HEK293T (cell line): ENCODE measurements around the gene RABL2B.

ENCODE experiments used
- CTCF ChIA-PET: fragments of 350-600 bp; formaldehyde crosslinking; extraction: SDS; loops from one replicate; lab custom pipeline; 2021; ENCODE audit warnings: antibody characterized with exemption, inconsistent platforms; lab: Yijun Ruan, JAX
- POLR2A ChIA-PET: fragments of 350-600 bp; formaldehyde crosslinking; extraction: SDS; loops from one replicate; lab custom pipeline; 2020; ENCODE audit warnings: antibody characterized with exemption, inconsistent platforms; lab: Yijun Ruan, JAX
- DNase-seq: peaks from one replicate; pipeline ENCODE4 v3.0.0; 2012; ENCODE audit warnings: mixed read lengths; ENCODE audit errors: extremely low spot score
- ARNT ChIP-seq: fragments of 450-650 bp; IDR thresholded peaks from 2 replicates; pipeline ENCODE4 v1.6.1; 2017; ENCODE audit warnings: mild to moderate bottlenecking
- BHLHE40 ChIP-seq: fragments of 450-650 bp; IDR thresholded peaks from 2 replicates; pipeline ENCODE4 v1.6.1; 2016; ENCODE audit warnings: mild to moderate bottlenecking, moderate library complexity, borderline replicate concordance
- CTBP1 ChIP-seq: fragments of 450-650 bp; IDR thresholded peaks from 2 replicates; pipeline ENCODE4 v1.6.1; 2016; ENCODE audit warnings: borderline replicate concordance
- ELF4 ChIP-seq: fragments of 450-650 bp; IDR thresholded peaks from 2 replicates; pipeline ENCODE4 v1.6.1; 2017; ENCODE audit warnings: antibody characterized with exemption
- FOXA1 ChIP-seq: fragments of 450-650 bp; IDR thresholded peaks from 2 replicates; pipeline ENCODE4 v1.6.1; 2016; ENCODE audit warnings: mild to moderate bottlenecking
- FOXK2 ChIP-seq: fragments of 450-650 bp; IDR thresholded peaks from 2 replicates; pipeline ENCODE4 v1.6.1; 2016; ENCODE audit warnings: mild to moderate bottlenecking
- FOXM1 ChIP-seq: fragments of 450-650 bp; IDR thresholded peaks from 2 replicates; pipeline ENCODE4 v1.6.1; 2017; ENCODE audit warnings: mild to moderate bottlenecking, borderline replicate concordance
- HDGF ChIP-seq: fragments of 450-650 bp; IDR thresholded peaks from 2 replicates; pipeline ENCODE4 v1.6.1; 2017; ENCODE audit warnings: antibody characterized with exemption, borderline replicate concordance
- L3MBTL2 ChIP-seq: fragments of 450-650 bp; conservative IDR thresholded peaks from 2 replicates; pipeline ENCODE4 v1.6.1; 2016; ENCODE audit warnings: mild to moderate bottlenecking
- LEF1 ChIP-seq: fragments of 450-650 bp; IDR thresholded peaks from 2 replicates; pipeline ENCODE4 v1.6.1; 2017; ENCODE audit warnings: mild to moderate bottlenecking, borderline replicate concordance
- NFRKB ChIP-seq: fragments of 450-650 bp; IDR thresholded peaks from 2 replicates; pipeline ENCODE4 v1.6.1; 2016; ENCODE audit warnings: mild to moderate bottlenecking, moderate library complexity
- PKNOX1 ChIP-seq: fragments of 450-650 bp; IDR thresholded peaks from 2 replicates; pipeline ENCODE4 v1.6.1; 2016
- SP1 ChIP-seq: fragments of 450-650 bp; IDR thresholded peaks from 2 replicates; pipeline ENCODE4 v1.6.1; 2017
- SUZ12 ChIP-seq: fragments of 450-650 bp; IDR thresholded peaks from 2 replicates; pipeline ENCODE4 v1.6.1; 2016; ENCODE audit warnings: mild to moderate bottlenecking
- TARDBP ChIP-seq: fragments of 450-650 bp; IDR thresholded peaks from 2 replicates; pipeline ENCODE4 v1.6.1; 2016
- ZNF384 ChIP-seq: fragments of 450-650 bp; IDR thresholded peaks from 2 replicates; pipeline ENCODE4 v1.6.1; 2016

RABL2B gene

DNA sequence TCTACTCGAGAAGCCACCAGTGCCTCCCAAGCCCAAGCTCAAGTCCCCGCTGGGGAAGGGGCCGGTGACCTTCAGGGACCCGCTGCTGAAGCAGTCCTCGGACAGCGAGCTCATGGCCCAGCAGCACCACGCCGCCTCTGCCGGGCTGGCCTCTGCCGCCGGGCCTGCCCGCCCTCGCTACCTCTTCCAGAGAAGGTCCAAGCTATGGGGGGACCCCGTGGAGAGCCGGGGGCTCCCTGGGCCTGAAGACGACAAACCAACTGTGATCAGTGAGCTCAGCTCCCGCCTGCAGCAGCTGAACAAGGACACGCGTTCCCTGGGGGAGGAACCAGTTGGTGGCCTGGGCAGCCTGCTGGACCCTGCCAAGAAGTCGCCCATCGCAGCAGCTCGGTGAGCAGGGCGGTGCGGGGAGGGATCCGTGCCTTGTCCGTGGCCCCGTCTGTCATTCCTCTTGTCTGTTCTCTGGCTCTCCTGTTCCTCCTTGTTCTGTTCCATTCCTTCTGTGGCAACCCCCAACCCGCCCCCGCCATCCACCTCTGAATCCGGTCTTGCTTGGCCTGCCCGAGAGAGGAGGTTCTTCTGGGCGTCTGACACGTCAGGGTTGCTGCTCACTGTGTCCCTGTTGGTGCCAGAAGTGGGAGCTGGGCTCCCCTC lies 61.3 kb downstream of the RABL2B start:
- CTCF ChIA-PET, result no interaction called here
- TF ChIP-seq CTBP1, result no peak
- TF ChIP-seq ARNT, result no peak
- TF ChIP-seq TARDBP, result no peak
- TF ChIP-seq FOXA1, result no peak
- no peak for TF ChIP-seq FOXM1
- no peak for TF ChIP-seq HDGF
- no peak for TF ChIP-seq L3MBTL2
- no peak for TF ChIP-seq SUZ12
- TF ChIP-seq PKNOX1, result no peak
- POLR2A ChIA-PET, result no interaction called here
- DNase-seq, result no peak

DNA sequence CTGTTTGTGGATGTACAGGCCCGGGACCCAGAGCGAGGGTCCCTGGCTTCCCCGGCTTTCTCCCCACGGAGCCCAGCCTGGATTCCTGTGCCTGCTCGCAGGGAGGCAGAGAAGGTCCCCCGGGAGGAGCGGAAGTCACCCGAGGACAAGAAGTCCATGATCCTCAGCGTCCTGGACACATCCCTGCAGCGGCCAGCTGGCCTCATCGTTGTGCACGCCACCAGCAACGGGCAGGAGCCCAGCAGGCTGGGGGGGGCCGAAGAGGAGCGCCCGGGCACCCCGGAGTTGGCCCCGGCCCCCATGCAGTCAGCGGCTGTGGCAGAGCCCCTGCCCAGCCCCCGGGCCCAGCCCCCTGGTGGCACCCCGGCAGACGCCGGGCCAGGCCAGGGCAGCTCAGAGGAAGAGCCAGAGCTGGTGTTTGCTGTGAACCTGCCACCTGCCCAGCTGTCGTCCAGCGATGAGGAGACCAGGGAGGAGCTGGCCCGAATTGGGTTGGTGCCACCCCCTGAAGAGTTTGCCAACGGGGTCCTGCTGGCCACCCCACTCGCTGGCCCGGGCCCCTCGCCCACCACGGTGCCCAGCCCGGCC lies 62.1 kb downstream of the RABL2B start:
- POLR2A ChIA-PET, result no interaction called here

GRCh38 chr22:50720301-50721256 lies 62.9 kb downstream of the RABL2B start:
- POLR2A ChIA-PET, result no interaction called here
- no peak for DNase-seq
- CTCF ChIA-PET, result interaction anchor here (1.0 kb wide), 1 partner anchor 27 kb away, joined by 3 read pairs; no protein-coding TSS in a partner anchor
- TF ChIP-seq SP1 (no peak), ARNT (no peak), NFRKB (no peak), HDGF (no peak), L3MBTL2 (no peak), FOXA1 (no peak), ELF4 (no peak), BHLHE40 (no peak), FOXK2 (no peak), PKNOX1 (no peak), LEF1 (no peak), FOXM1 (no peak), TARDBP (no peak), SUZ12 (no peak), ZNF384 (no peak), CTBP1 (no peak)

More for the DNA sequence above, 62.1 kb downstream of the RABL2B start:
- no peak for DNase-seq
- no peak for TF ChIP-seq L3MBTL2
- no peak for TF ChIP-seq FOXK2
- TF ChIP-seq HDGF, result no peak
- no peak for TF ChIP-seq FOXM1
- no peak for TF ChIP-seq FOXA1
- no peak for TF ChIP-seq ELF4
- no peak for TF ChIP-seq ARNT
- TF ChIP-seq TARDBP, result no peak
- TF ChIP-seq ZNF384, result no peak
- TF ChIP-seq BHLHE40, result no peak
- TF ChIP-seq SP1, result no peak
- CTCF ChIA-PET, result no interaction called here

- POLR2A ChIA-PET, result no interaction called here
Observed at GRCh38 chr22:50719814-50720300, 63.6 kb downstream of the RABL2B start.

DNA sequence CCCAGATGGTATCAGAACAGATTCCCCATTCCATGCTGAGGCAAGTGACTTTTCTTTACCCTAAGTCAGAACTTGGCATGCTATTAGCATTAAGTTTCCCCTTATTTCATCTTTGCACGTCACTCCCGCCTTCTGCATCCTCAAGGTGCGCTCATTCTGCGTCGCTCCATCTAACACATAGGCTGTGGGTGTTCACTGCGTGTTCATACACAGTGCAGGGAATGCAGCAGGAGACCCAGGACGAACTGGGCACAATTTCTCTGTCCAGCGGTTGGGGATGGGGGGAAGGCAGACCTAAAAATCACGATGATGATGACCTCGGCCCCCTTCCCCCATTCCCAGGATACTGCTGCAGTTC lies 65.1 kb downstream of the RABL2B start:
- no peak for DNase-seq
- TF ChIP-seq ZNF384, result no peak
- TF ChIP-seq FOXK2, result no peak
- TF ChIP-seq BHLHE40, result no peak
- TF ChIP-seq CTBP1, result no peak
- TF ChIP-seq SUZ12, result no peak
- no peak for TF ChIP-seq FOXM1
- no peak for TF ChIP-seq PKNOX1
- TF ChIP-seq SP1, result no peak
- TF ChIP-seq HDGF, result no peak
- TF ChIP-seq LEF1, result no peak
- TF ChIP-seq FOXA1, result no peak
- no peak for TF ChIP-seq ELF4
- TF ChIP-seq L3MBTL2, result no peak
- no peak for TF ChIP-seq TARDBP
- TF ChIP-seq ARNT, result no peak
- no peak for TF ChIP-seq NFRKB
- ChIA-PET CTCF (no interaction called here), POLR2A (no interaction called here)

More at GRCh38 chr22:50719814-50720300, 63.6 kb downstream of the RABL2B start:
- TF ChIP-seq SUZ12 (no peak), FOXA1 (no peak), NFRKB (no peak), LEF1 (no peak), HDGF (no peak), FOXK2 (no peak), L3MBTL2 (no peak), ARNT (no peak), TARDBP (no peak), CTBP1 (no peak), FOXM1 (no peak), ELF4 (no peak), BHLHE40 (no peak)
- no peak for DNase-seq
- CTCF ChIA-PET, result interaction anchor here (1.0 kb wide), 1 partner anchor 26 kb away, joined by 3 read pairs; no protein-coding TSS in a partner anchor
